ENCODE measurements around the gene CXCL8. TPM values are rescaled to one million over a fixed set of nuclear protein-coding genes. Genes with fewer than 3 reads are reported as not detected.

CXCL8 gene
- total RNA-seq, 4 donors from 2014 or later = 0.55 to 1.1 TPM; not detected in 2

GRCh38 chr4:73707269-73707875 is 33.0 kb upstream of the CXCL8 start:
- H3K36me3 ChIP-seq = no peaks in the 10 kb centered on the region
- H3K27ac ChIP-seq = peak overlapping the region in 1 of 4 donors; percentile 40
- H3K9me3 ChIP-seq = no peaks in the 10 kb centered on the region
- in situ Hi-C loops (cut with MboI; ENCODE audit: low pct_ligation_motif_present in 1 of 4, low pct_unique_long_range_greater_than_20kb in 1 of 4, low sequenced_read_pairs in 3 of 4) (no loop called here), intact Hi-C loops (cut with DNase I; ENCODE audit: low total_unique reads) (no loop called here)
- no peak for DNase-seq
- 77 to 83% methylated on average over 2 to 4 of the region's 4 CpGs for WGBS, 2 donors (ENCODE audit: low coverage in 1 of 2)
- H3K27me3 ChIP-seq = no peaks in the 10 kb centered on the region
- no peak overlapping the region for H3K4me3 ChIP-seq
- TF ChIP-seq POLR2A (IDR thresholded peaks at IDR 0.05) (no peak), EP300 (IDR thresholded peaks at IDR 0.05; ENCODE audit: low read depth) (no peak), CTCF (IDR thresholded peaks at IDR 0.05) (no peak), POLR2AphosphoS5 (IDR thresholded peaks at IDR 0.05) (no peak)
- H3K4me1 ChIP-seq = peaks cover 0 to 15% (median 8%) of the 10 kb centered on the region in 4 donors

GRCh38 chr4:73707918-73708577 is 32.3 kb upstream of the CXCL8 start:
- no peaks in the 10 kb centered on the region for H3K36me3 ChIP-seq
- no peaks in the 10 kb centered on the region for H3K27me3 ChIP-seq
- 14 to 25% methylated on average over 7 of the region's 7 CpGs for WGBS, 2 donors (ENCODE audit: low coverage in 1 of 2)
- in situ Hi-C loops (cut with MboI; ENCODE audit: low pct_ligation_motif_present in 1 of 4, low pct_unique_long_range_greater_than_20kb in 1 of 4, low sequenced_read_pairs in 3 of 4) = no loop called here
- no peak overlapping the region for H3K4me3 ChIP-seq
- DNase-seq = peak; percentile 39
- H3K4me1 ChIP-seq = peaks cover 0 to 15% (median 8%) of the 10 kb centered on the region in 4 donors
- TF ChIP-seq POLR2A (IDR thresholded peaks at IDR 0.05) = no peak
- no peak for TF ChIP-seq POLR2AphosphoS5 (IDR thresholded peaks at IDR 0.05)
- H3K27ac ChIP-seq = peak overlapping the region in 3 of 4 donors; percentile 26 to 48 (median 40)
- intact Hi-C loops (cut with DNase I; ENCODE audit: low total_unique reads) = no loop called here
- no peaks in the 10 kb centered on the region for H3K9me3 ChIP-seq

- no peak overlapping the region for H3K27ac ChIP-seq
- intact Hi-C loops (cut with DNase I; ENCODE audit: low total_unique reads) (no loop called here), in situ Hi-C loops (cut with MboI; ENCODE audit: low pct_ligation_motif_present in 1 of 4, low pct_unique_long_range_greater_than_20kb in 1 of 4, low sequenced_read_pairs in 3 of 4) (no loop called here)
These were observed 30.8 kb upstream of the CXCL8 start for GRCh38 chr4:73709451-73710033.

GRCh38 chr4:73710094-73710493 is 30.3 kb upstream of the CXCL8 start:
- Histone ChIP-seq H3K27ac (no peak overlapping the region), H3K4me3 (no peak overlapping the region), H3K4me1 (peaks cover 0 to 9% (median 6%) of the 10 kb centered on the region in 4 donors), H3K9me3 (no peaks in the 10 kb centered on the region), H3K36me3 (no peaks in the 10 kb centered on the region), H3K27me3 (no peaks in the 10 kb centered on the region)
- TF ChIP-seq CTCF (IDR thresholded peaks at IDR 0.05) (no peak), POLR2AphosphoS5 (IDR thresholded peaks at IDR 0.05) (no peak), EP300 (IDR thresholded peaks at IDR 0.05; ENCODE audit: low read depth) (no peak), POLR2A (IDR thresholded peaks at IDR 0.05) (no peak)
- intact Hi-C loops (cut with DNase I; ENCODE audit: low total_unique reads) (no loop called here), in situ Hi-C loops (cut with MboI; ENCODE audit: low pct_ligation_motif_present in 1 of 4, low pct_unique_long_range_greater_than_20kb in 1 of 4, low sequenced_read_pairs in 3 of 4) (no loop called here)
- WGBS, 2 donors (ENCODE audit: low coverage in 1 of 2) = 86 to 96% methylated on average over 3 of the region's 3 CpGs
- no peak for DNase-seq

More at GRCh38 chr4:73709451-73710033, 30.8 kb upstream of the CXCL8 start:
- Histone ChIP-seq H3K36me3 (no peaks in the 10 kb centered on the region), H3K9me3 (no peaks in the 10 kb centered on the region), H3K4me3 (no peak overlapping the region), H3K4me1 (peaks cover 0 to 9% (median 8%) of the 10 kb centered on the region in 4 donors), H3K27me3 (no peaks in the 10 kb centered on the region)
- no peak for DNase-seq
- TF ChIP-seq CTCF (IDR thresholded peaks at IDR 0.05) (no peak), POLR2AphosphoS5 (IDR thresholded peaks at IDR 0.05) (no peak), POLR2A (IDR thresholded peaks at IDR 0.05) (no peak), EP300 (IDR thresholded peaks at IDR 0.05; ENCODE audit: low read depth) (no peak)
- WGBS, 2 donors (ENCODE audit: low coverage in 1 of 2) = 76 to 81% methylated on average over 2 of the region's 2 CpGs

Data from transverse colon (tissue), 4 donors.